ENCODE data around the gene RBMS1. TPM values are rescaled to one million over a fixed set of nuclear protein-coding genes. Genes with fewer than 3 reads are reported as not detected.
A peak's percentile ranks its signal among the peaks of the same experiment; 100 is the strongest.

Gene RBMS1
- total RNA-seq, 1 donor from 2014 or later = 148 TPM

DNA sequence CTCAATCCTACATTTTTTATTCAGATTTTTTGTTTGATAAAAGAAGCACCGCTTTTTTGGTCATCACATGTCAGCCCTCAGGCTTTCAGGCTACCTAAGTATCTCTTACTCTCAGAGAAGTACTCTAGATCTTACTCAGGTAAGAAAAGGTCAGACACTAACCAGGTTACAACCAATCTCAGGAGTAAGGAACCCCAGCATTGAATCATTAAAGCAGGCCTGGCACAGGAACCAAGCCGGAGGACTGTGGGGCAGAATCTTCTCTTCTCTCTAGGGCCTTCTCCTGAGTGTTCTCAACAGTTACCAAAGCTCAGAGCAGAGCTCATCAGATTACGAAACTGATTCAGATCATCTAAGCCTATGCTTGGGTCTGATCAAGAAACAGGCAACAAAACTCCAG, 28.2 kb downstream of the RBMS1 start:
- Histone ChIP-seq H3K9me3 (ENCODE audit: insufficient read depth, low read depth, low read length) (no peaks in the 10 kb centered on the region), H3K4me3 (ENCODE audit: insufficient read depth, low read depth, low read length) (no peak overlapping the region), H3K27me3 (ENCODE audit: insufficient read depth, low read length) (no peaks in the 10 kb centered on the region), H4K20me1 (ENCODE audit: insufficient read depth, low read length) (peaks cover 91% of the 10 kb centered on the region), H3K79me2 (ENCODE audit: insufficient read depth, low read length) (peaks cover 95% of the 10 kb centered on the region), H3K4me1 (ENCODE audit: insufficient read depth, low read length) (no peaks in the 10 kb centered on the region), H2AFZ (ENCODE audit: low read depth, low read length) (no peak overlapping the region), H3K36me3 (ENCODE audit: insufficient read depth, low read length) (no peaks in the 10 kb centered on the region), H3K9ac (ENCODE audit: low read length) (no peak overlapping the region), H3K27ac (ENCODE audit: low read depth, low read length) (no peak overlapping the region), H3K4me2 (ENCODE audit: low read length) (no peak overlapping the region)
- Mint-ChIP-seq H3K4me1 (ENCODE audit: low read depth, unreplicated experiment) (peaks cover 16% of the 10 kb centered on the region), H3K4me3 (ENCODE audit: unreplicated experiment) (no peak overlapping the region), H3K27ac (ENCODE audit: unreplicated experiment) (no peak overlapping the region), H3K9me3 (ENCODE audit: unreplicated experiment) (no peaks in the 10 kb centered on the region), H3K36me3 (ENCODE audit: low read depth, unreplicated experiment) (no peaks in the 10 kb centered on the region), H3K27me3 (ENCODE audit: low read depth, unreplicated experiment) (no peaks in the 10 kb centered on the region)
- TF ChIP-seq, protein P1, sequence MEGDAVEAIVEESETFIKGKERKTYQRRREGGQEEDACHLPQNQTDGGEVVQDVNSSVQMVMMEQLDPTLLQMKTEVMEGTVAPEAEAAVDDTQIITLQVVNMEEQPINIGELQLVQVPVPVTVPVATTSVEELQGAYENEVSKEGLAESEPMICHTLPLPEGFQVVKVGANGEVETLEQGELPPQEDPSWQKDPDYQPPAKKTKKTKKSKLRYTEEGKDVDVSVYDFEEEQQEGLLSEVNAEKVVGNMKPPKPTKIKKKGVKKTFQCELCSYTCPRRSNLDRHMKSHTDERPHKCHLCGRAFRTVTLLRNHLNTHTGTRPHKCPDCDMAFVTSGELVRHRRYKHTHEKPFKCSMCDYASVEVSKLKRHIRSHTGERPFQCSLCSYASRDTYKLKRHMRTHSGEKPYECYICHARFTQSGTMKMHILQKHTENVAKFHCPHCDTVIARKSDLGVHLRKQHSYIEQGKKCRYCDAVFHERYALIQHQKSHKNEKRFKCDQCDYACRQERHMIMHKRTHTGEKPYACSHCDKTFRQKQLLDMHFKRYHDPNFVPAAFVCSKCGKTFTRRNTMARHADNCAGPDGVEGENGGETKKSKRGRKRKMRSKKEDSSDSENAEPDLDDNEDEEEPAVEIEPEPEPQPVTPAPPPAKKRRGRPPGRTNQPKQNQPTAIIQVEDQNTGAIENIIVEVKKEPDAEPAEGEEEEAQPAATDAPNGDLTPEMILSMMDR (IDR thresholded peaks at IDR 0.05; ENCODE audit: insufficient read depth, low read depth, low read length) = no peak
- TF ChIP-seq EZH2 (IDR thresholded peaks at IDR 0.05; ENCODE audit: insufficient read depth, low read length) = no peak
- no peak for FAIRE-seq
- DNase-seq (ENCODE audit: low read depth) = no peak

DNA sequence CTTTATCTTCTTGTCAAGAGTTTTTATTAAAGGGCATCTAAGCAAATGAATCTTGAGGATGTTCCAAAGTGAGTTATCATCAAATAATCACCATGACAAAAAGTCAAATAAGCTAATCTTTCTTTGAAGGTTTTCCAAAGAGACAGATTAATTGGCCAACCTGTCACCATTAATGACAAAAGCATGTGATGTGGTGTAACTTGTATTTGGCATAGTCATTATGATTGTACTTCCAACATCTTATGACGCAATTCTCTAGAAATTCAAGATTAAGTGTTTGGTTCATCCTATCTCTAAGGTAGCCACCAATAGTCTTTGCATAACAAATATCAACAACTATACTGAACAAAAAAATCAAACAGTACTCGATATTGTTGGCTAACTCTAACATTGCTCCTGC, 28.6 kb downstream of the RBMS1 start:
- H3K4me1 Mint-ChIP-seq (ENCODE audit: low read depth, unreplicated experiment) = peaks cover 16% of the 10 kb centered on the region
- peaks cover 94% of the 10 kb centered on the region for H4K20me1 ChIP-seq (ENCODE audit: insufficient read depth, low read length)

DNA sequence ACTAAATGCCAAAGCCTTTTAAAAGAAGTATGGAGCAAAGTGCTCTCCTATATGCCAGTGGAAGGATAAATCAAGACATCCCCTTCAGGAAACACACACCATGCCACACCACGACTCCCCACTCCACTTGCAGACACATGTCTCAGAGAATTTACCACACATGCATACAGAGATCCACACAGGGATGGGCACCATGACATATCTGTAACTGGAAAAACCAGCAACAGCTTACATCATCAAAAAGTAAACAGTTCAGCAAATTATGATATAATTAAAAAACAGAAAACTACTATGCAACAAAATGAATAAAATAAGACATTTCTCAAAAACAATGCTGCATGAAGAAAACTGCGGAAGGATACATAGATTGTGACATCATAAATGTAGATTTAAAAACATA, 29.6 kb downstream of the RBMS1 start:
- no peak for FAIRE-seq
- H3K27me3 Mint-ChIP-seq (ENCODE audit: low read depth, unreplicated experiment) = no peaks in the 10 kb centered on the region

More for the DNA sequence above, 28.6 kb downstream of the RBMS1 start:
- Histone ChIP-seq H3K36me3 (ENCODE audit: insufficient read depth, low read length) (no peaks in the 10 kb centered on the region), H3K4me2 (ENCODE audit: low read length) (no peak overlapping the region), H3K27ac (ENCODE audit: low read depth, low read length) (no peak overlapping the region), H3K9ac (ENCODE audit: low read length) (no peak overlapping the region), H3K4me3 (ENCODE audit: insufficient read depth, low read depth, low read length) (no peak overlapping the region), H3K27me3 (ENCODE audit: insufficient read depth, low read length) (no peaks in the 10 kb centered on the region), H3K9me3 (ENCODE audit: insufficient read depth, low read depth, low read length) (no peaks in the 10 kb centered on the region), H3K79me2 (ENCODE audit: insufficient read depth, low read length) (peaks cover 95% of the 10 kb centered on the region), H3K4me1 (ENCODE audit: insufficient read depth, low read length) (no peaks in the 10 kb centered on the region), H2AFZ (ENCODE audit: low read depth, low read length) (no peak overlapping the region)
- Mint-ChIP-seq H3K27me3 (ENCODE audit: low read depth, unreplicated experiment) (no peaks in the 10 kb centered on the region), H3K9me3 (ENCODE audit: unreplicated experiment) (no peaks in the 10 kb centered on the region), H3K4me3 (ENCODE audit: unreplicated experiment) (no peak overlapping the region), H3K36me3 (ENCODE audit: low read depth, unreplicated experiment) (no peaks in the 10 kb centered on the region), H3K27ac (ENCODE audit: unreplicated experiment) (no peak overlapping the region)
- FAIRE-seq (peak; percentile 5), DNase-seq (ENCODE audit: low read depth) (peak; percentile 21)
- no peak for TF ChIP-seq EZH2 (IDR thresholded peaks at IDR 0.05; ENCODE audit: insufficient read depth, low read length)
- TF ChIP-seq, protein P1 (IDR thresholded peaks at IDR 0.05; ENCODE audit: insufficient read depth, low read depth, low read length) = no peak

More for the DNA sequence above, 29.6 kb downstream of the RBMS1 start:
- H3K4me1 Mint-ChIP-seq (ENCODE audit: low read depth, unreplicated experiment) = peaks cover 8% of the 10 kb centered on the region
- Histone ChIP-seq H2AFZ (ENCODE audit: low read depth, low read length) (no peak overlapping the region), H3K27ac (ENCODE audit: low read depth, low read length) (no peak overlapping the region), H3K9ac (ENCODE audit: low read length) (no peak overlapping the region), H3K79me2 (ENCODE audit: insufficient read depth, low read length) (peaks cover 93% of the 10 kb centered on the region), H3K4me2 (ENCODE audit: low read length) (no peak overlapping the region), H3K27me3 (ENCODE audit: insufficient read depth, low read length) (no peaks in the 10 kb centered on the region), H3K4me3 (ENCODE audit: insufficient read depth, low read depth, low read length) (no peak overlapping the region), H3K4me1 (ENCODE audit: insufficient read depth, low read length) (no peaks in the 10 kb centered on the region), H3K9me3 (ENCODE audit: insufficient read depth, low read depth, low read length) (no peaks in the 10 kb centered on the region), H4K20me1 (ENCODE audit: insufficient read depth, low read length) (peaks cover 93% of the 10 kb centered on the region), H3K36me3 (ENCODE audit: insufficient read depth, low read length) (no peaks in the 10 kb centered on the region)
- no peaks in the 10 kb centered on the region for H3K36me3 Mint-ChIP-seq (ENCODE audit: low read depth, unreplicated experiment)
- no peak overlapping the region for H3K4me3 Mint-ChIP-seq (ENCODE audit: unreplicated experiment)
- H3K27ac Mint-ChIP-seq (ENCODE audit: unreplicated experiment) = no peak overlapping the region
- H3K9me3 Mint-ChIP-seq (ENCODE audit: unreplicated experiment) = no peaks in the 10 kb centered on the region
- no peak for TF ChIP-seq EZH2 (IDR thresholded peaks at IDR 0.05; ENCODE audit: insufficient read depth, low read length)
- TF ChIP-seq, protein P1 (IDR thresholded peaks at IDR 0.05; ENCODE audit: insufficient read depth, low read depth, low read length) = no peak
- no peak for DNase-seq (ENCODE audit: low read depth)
